Type B pancreatic cell (in vitro differentiated cells): Measurements from ENCODE around the gene FAM169A. TPM values are rescaled to one million over a fixed set of nuclear protein-coding genes. Genes with fewer than 3 reads are reported as not detected.

Experiments used
- DNase-seq: peaks from one replicate; pipeline ENCODE4 v3.0.0; 2021; ENCODE audit warnings: mixed read lengths; ENCODE audit not compliant: unreplicated experiment; ENCODE audit errors: extremely low spot score
- H3K27ac Mint-ChIP-seq: 2 replicates; pipeline ENCODE4 v1.8.0; 2021; ENCODE audit warnings: mild to moderate bottlenecking, mixed read lengths
- H3K27me3 Mint-ChIP-seq: 2 replicates; pipeline ENCODE4 v1.8.0; 2021; ENCODE audit warnings: mixed read lengths
- H3K36me3 Mint-ChIP-seq: 2 replicates; pipeline ENCODE4 v1.8.0; 2021; ENCODE audit warnings: mixed read lengths
- H3K4me1 Mint-ChIP-seq: one replicate; pipeline ENCODE4 v1.8.0; 2021; ENCODE audit warnings: mixed read lengths; ENCODE audit not compliant: unreplicated experiment
- H3K4me3 Mint-ChIP-seq: 2 replicates; pipeline ENCODE4 v1.8.0; 2021; ENCODE audit warnings: mild to moderate bottlenecking, mixed read lengths
- H3K9me3 Mint-ChIP-seq: 2 replicates; pipeline ENCODE4 v1.8.0; 2021; ENCODE audit warnings: mixed read lengths
- total RNA-seq: library from RNA; stranded (reverse); gene quantifications from 2 replicates; pipeline ENCODE4 v1.2.1, GENCODE V29; 2021; ENCODE audit warnings: low replicate concordance
- TF ChIP-seq, protein P1 (sequence below): fragments of 200-600 bp; sonication (generic); conservative IDR thresholded peaks from 2 replicates; pipeline ENCODE4 v1.5.0; 2021; ENCODE audit warnings: antibody characterized with exemption, mild to moderate bottlenecking

Gene FAM169A
- total RNA-seq, 1 donor from 2014 or later, result 14.5 TPM

DNA sequence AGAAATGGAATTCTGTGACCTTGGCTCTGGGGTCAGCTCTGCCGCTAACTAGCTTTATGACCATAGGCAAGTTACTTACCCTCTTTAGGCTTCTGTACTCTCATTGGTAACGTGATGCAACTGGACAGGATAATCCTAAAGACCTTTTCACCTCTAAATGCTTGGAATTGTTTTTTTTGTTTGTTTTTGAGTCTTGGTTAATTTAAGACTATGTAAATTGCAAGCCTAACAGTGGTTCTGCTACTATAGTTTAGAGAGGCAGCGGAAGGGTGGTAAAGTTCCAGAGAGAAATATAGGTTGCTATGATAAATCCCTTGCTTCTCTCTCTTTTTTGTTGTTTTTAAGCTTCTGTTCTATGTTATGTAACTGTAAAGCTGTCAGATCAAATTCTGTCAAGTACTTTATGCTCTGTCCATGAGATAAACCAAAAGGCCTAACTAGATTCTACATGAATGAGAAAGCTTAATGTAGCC is 17.6 kb downstream of the FAM169A start:
- no peaks in the 10 kb centered on the region for H3K27me3 Mint-ChIP-seq
- H3K27ac Mint-ChIP-seq, result no peak overlapping the region
- no peaks in the 10 kb centered on the region for H3K36me3 Mint-ChIP-seq
- H3K9me3 Mint-ChIP-seq, result no peaks in the 10 kb centered on the region
- H3K4me1 Mint-ChIP-seq, result peaks cover 11% of the 10 kb centered on the region
- no peak overlapping the region for H3K4me3 Mint-ChIP-seq
- DNase-seq, result no peak
- TF ChIP-seq, protein P1, sequence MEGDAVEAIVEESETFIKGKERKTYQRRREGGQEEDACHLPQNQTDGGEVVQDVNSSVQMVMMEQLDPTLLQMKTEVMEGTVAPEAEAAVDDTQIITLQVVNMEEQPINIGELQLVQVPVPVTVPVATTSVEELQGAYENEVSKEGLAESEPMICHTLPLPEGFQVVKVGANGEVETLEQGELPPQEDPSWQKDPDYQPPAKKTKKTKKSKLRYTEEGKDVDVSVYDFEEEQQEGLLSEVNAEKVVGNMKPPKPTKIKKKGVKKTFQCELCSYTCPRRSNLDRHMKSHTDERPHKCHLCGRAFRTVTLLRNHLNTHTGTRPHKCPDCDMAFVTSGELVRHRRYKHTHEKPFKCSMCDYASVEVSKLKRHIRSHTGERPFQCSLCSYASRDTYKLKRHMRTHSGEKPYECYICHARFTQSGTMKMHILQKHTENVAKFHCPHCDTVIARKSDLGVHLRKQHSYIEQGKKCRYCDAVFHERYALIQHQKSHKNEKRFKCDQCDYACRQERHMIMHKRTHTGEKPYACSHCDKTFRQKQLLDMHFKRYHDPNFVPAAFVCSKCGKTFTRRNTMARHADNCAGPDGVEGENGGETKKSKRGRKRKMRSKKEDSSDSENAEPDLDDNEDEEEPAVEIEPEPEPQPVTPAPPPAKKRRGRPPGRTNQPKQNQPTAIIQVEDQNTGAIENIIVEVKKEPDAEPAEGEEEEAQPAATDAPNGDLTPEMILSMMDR, result no peak

DNA sequence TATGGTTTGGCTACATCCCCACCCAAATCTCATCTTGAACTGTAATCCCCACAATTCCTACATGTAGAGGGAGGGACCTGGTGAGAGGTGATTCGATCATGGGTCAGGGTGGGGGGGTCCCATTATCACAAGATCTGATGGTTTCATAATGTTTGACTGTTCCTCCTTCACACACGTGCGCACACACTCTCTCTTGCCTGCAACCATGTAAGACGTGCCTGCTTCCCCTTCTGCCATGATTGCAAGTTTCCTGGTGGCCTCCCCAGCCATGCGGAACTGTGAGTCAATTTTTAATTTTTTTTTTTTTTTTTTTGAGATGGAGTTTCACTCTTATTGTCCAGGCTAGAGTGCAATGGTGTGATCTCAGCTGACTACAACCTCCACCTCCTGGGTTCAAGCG is 27.0 kb downstream of the FAM169A start:
- H3K27ac Mint-ChIP-seq, result no peak overlapping the region
- DNase-seq, result no peak
- no peaks in the 10 kb centered on the region for H3K27me3 Mint-ChIP-seq
- TF ChIP-seq, protein P1, result no peak
- no peaks in the 10 kb centered on the region for H3K4me1 Mint-ChIP-seq
- no peaks in the 10 kb centered on the region for H3K9me3 Mint-ChIP-seq
- peaks cover 14% of the 10 kb centered on the region for H3K36me3 Mint-ChIP-seq
- H3K4me3 Mint-ChIP-seq, result no peak overlapping the region

DNA sequence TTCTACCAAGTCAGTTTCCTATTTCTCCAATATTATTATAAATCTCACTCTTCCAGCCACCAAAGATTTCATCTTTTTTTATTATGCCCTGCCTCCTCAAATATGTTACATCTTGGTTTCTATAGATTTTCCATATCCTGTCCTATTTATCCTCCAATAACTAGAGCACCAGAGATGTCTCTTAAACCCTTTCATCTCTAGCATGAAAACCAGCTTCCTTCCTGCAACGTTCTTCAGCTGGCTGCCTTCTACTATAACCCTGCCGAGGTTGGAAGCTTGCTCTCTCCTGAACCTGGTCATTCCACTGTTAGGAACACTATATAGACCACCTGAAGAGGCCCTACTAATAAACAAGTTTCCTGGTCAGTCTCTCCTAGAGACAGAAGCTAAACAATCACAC is 27.9 kb downstream of the FAM169A start:
- no peak for DNase-seq
- TF ChIP-seq, protein P1, result no peak
- Mint-ChIP-seq H3K4me3 (no peak overlapping the region), H3K4me1 (no peaks in the 10 kb centered on the region), H3K36me3 (peaks cover 14% of the 10 kb centered on the region), H3K27me3 (no peaks in the 10 kb centered on the region), H3K27ac (no peak overlapping the region), H3K9me3 (no peaks in the 10 kb centered on the region)

DNA sequence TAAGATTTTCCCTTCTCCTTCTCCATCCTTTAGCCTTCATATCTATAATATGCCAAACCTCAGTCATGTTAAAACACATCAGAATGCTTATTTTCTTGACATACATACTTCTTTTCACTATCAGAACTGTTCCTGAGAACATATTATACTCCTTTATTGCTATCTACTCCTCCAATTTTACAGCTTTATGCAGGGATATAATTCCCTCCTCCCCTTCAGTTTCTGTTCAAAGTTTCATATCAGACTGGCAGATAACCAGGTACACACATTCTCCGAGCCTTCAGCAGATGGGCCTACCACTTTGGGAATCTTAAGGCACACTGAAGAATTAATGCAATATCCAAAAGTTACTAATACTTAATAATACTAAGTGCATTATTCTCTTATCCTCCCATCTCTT is 29.1 kb downstream of the FAM169A start:
- no peak overlapping the region for H3K4me3 Mint-ChIP-seq
- no peaks in the 10 kb centered on the region for H3K9me3 Mint-ChIP-seq
- peaks cover 14% of the 10 kb centered on the region for H3K36me3 Mint-ChIP-seq
- no peak for DNase-seq
- H3K27me3 Mint-ChIP-seq, result no peaks in the 10 kb centered on the region
- H3K4me1 Mint-ChIP-seq, result no peaks in the 10 kb centered on the region
- TF ChIP-seq, protein P1, result no peak
- no peak overlapping the region for H3K27ac Mint-ChIP-seq

DNA sequence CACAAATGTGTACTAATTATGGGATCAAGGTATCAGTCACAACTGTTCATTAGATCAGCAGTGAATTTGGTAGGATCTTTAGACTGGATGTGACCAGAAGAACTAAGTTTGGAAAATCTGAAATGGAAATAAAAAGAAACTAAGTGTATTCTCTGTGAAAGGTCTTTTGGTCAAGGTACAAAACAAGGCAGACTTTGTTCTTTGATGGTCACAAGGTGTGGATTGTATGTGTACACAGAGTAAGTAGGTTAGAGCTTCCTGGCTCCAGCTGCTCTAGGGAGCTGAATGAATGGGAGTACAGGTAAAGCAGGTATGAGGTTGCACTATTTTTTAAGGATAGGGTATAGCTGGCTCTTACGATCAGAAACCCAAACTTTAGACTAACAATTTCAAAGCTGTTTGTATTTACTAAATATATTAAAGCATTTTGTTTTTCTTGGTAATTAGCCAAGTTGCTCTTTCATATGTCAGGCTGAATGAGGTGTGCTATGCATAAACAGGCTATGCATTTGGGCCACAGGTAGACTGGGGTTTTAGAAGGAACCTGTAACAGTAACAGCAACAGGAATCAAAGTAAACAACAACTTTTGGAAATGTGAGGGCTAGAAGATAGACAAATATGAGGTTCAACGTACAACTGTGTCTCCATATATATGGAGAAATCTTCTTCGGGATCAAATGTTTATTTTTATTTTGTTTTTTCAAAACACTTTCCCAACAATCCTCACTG is 32.5 kb downstream of the FAM169A start:
- Mint-ChIP-seq H3K27me3 (no peaks in the 10 kb centered on the region), H3K27ac (peak overlapping the region; percentile 32), H3K4me3 (no peak overlapping the region), H3K4me1 (no peaks in the 10 kb centered on the region), H3K9me3 (no peaks in the 10 kb centered on the region), H3K36me3 (peaks cover 14% of the 10 kb centered on the region)
- DNase-seq, result no peak
- TF ChIP-seq, protein P1, result no peak
